Stimulated activated CD4-positive, alpha-beta T cell treated with anti-CD3 and anti-CD28 coated beads, Interleukin-12 subunit alpha, Interleukin-12 subunit beta, amount 100 ng/mL, for 48 hours (primary cell): ENCODE measurements around the gene CLN6.
"Not testable (repeated sequence)": the region's sequence is repeated elsewhere in the genome, so short reads cannot be mapped to it uniquely, and the experiment has no call there.

ENCODE experiments used
- DNase-seq, 3 donors: peaks; one replicate each; pipeline ENCODE4 v3.0.0-alpha.2; 2020; ENCODE audit warnings: low read depth in 2 of 3, low spot score in 1 of 3

CLN6 gene

DNA sequence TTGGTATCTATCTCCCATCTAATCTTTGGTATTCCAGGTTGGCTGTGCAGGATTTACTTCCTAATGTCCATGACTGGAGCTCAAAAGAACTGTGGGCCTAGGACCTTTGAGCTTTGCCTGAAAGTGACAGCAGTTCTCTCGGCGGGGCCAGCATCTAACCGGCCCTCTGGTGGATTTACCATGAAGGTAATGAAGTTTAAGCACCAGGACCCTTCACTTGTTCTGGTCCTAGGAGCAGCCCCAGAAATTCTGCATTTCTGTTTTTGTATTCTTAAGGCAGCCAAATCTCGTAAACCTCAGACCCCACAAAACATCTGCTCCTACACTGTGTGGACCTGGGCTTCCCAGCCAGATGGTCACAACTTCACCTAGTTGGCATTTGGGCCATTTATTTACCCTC, 37.4 kb downstream of the CLN6 start:
- no peak for DNase-seq

DNA sequence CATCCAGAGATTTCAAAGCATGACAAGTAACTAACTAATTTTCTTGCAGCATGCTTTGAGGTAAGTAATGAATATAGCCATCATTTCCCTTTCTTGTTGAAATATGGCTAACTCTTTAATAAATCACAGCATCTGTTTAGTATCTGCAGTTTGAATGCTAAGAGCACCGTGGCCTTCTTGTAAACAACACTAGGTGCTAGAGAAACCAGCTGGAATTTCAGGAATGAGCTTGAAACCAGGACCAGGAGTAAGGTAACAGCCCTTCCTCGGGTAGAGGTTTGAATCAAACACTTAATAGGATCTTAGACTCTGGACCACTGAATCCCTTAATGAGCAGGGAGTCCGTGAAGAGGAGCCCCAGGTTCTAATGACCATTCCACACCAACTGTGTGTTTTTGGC, 38.0 kb downstream of the CLN6 start:
- DNase-seq, result no peak

DNA sequence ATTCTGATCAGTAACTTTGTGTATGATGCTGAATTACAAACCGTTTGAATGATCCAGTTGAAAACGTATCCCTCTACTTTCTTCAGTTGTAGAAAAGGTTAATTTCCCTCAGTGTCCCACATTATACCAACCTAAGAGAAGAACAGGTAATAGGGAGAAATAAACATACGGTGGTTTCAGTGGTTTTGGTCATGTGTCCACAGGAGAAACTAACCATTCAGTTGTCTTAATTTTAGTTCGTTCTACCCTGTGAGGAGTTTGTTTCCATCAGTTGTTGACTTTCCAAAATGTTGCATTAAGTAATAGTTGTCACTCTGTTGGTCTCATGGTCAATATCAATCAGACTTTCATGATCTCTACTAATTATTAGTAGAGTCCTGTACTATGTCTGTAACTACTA, 39.5 kb downstream of the CLN6 start:
- DNase-seq, result no peak

DNA sequence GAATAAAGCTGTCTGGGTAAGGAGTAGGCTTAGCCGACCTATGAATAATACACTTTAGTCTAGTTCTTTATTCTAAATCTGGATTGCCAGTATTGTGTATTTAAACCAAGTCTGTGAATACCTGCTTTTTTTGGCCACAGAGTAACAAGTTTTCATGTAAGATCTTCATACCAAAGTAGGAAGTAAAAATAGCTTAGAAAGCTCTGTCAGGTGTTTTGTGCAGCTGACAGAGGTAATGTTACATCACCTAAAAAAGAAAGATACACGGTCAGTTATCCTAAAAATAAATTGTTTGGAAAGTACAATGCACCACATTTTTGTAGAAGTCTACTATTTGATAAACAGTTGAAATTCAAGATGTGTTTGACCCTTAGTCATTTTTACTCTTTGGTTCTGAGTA, 40.9 kb downstream of the CLN6 start:
- no peak for DNase-seq

DNA sequence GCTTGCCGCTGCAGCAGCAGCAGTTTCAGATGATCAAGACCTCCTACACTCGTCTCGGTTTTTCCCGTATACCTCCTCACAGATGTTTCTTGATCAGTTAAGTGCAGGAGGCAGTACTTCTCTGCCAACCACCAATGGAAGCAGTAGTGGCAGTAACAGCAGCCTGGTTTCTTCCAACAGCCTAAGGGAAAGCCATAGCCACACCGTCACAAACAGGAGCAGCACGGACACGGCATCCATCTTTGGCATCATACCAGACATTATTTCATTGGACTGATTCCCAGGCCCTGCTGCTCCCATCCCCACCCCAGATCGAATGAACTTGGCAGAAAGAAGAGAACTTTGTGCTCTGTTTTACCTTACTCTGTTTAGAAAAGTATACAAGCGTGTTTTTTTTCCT, 42.0 kb downstream of the CLN6 start:
- no peak for DNase-seq

DNA sequence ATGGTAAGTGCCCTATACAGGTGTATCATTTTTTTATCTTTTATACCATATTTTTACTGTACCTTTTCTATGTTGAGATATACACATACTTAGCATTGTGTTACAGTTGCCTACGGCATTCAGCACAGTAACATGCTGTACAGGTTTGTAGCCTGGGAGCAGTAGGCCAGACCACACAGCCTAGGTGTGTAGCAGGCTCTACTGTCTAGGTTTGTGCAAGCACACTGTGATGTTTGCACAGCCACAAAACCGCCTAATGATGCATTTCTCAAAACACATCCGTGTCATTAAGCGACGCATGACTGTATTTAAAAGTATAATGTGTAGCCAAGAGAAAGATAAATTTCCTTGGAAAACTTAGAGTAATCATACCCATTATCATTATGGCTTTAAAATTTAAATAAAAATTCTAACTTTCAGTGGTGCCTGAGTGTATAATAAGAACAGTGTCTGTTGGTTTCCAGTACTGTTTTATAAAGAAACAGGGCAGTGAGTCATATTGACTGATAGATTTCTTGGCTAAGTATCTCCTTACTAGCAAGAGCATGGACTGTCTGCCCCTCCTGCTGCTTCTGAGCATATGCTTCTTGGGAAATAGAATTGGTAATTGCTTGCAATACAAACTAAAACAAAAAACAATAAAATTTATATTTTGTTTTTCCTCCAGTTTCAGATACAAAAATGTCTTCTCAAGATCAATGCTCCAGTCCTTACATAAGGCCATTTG, 42.7 kb downstream of the CLN6 start:
- no peak for DNase-seq

DNA sequence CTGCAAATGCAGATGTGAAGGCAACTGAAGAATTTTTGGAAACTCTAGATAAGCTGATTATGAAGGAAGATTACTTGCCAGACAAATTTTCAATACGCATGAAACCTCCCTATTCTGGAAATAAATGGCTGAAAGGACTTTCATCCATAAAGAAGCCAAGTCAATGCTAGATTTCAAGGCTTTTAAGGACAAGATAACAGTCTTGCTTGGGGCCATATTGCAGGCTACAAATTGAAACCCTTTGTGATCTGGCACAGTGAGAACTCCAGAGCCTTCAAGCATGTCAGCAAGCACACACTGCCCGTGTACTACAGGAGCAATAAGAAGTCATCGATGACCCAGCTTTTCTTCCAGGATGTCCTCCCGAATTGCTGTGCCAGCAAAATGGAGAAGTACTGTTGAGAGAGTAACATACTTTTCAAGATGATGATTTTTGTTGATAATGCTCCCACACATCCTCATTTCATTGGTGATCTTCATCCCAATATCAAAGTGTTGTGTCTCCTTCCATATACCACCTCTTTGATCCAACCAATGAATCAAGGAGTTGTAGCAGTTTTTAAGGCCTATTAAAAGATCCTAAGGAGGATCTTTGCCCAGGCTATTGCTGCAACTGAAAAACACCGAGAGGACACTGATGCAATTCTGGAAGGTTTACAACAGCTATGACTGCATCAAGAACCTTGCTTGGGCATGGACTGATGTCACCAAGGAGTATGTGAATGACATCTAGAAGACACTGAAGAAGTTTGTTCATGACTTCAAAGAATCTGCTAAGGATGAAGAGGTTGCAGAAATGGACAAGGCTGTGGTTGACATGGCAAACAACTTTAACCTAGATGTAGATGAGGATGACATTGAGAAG, 44.7 kb downstream of the CLN6 start:
- DNase-seq, result no peak

DNA sequence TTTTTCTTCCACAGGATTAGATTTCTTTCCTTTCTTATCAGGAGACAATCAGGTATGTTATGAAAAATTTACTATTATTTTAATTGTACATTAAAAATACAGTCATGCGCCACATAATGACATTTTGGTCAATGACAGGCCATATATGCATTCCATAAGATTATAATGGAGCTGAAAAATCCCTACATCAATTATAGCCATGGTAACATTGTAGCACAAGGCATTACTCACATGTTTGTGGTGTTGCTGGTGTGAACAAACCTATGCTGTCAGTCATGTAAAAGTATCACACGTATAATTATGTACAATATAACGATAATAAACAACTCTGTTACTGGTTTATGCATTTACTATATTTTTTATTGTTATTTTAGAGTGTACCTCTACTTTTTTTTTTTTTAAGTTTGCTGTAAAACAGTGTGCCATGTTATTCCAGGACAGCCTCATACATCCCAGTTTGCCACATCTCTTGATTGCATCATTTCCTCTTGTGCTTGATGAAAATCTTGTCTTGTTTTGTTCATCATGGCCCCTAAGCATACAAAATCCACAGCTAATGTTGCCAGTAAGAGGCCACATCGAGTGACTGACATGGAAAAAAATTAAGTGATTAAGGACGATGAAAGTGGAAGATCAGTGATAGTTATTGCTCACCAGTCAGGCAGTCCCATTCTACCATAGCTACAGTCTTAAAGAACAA, 45.8 kb downstream of the CLN6 start:
- no peak for DNase-seq

DNA sequence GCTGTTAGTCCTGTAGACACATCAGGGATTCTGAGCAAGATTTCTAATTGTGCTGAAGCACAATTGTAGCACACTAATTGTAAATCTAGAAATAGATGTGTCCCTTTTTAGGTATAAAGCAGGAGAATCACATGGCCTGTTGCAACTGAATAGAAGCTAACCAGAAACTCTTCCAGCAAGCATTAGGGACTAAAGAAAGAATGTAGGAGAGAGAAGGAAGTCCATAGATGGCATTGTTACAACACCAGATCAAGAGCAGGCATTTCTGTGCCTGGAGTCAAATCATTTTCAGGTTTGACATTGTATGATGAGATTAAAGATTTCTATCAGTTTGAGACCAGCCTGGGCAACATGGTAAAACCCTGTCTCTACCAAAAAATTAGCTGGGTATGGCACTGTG, 51.8 kb downstream of the CLN6 start:
- DNase-seq, result no peak

DNA sequence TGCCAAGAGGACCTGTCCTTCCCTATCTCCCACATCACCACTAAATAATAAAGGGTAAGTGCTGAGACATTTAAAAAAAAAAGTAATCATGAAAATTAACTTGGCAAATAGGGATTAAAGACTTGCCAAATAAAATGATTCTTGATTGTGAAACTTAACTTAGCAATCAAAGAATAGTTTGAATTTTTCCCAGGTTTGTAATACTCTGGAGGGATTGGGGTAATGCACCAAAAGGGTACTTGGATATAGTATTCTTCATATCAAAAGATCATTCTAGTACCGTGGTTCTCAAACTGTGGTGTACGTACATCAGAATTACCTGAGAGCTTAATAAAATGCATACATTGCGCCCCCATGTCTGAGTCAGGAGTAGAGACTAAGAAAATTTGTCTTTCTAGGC, 52.9 kb downstream of the CLN6 start:
- DNase-seq, result no peak

DNA sequence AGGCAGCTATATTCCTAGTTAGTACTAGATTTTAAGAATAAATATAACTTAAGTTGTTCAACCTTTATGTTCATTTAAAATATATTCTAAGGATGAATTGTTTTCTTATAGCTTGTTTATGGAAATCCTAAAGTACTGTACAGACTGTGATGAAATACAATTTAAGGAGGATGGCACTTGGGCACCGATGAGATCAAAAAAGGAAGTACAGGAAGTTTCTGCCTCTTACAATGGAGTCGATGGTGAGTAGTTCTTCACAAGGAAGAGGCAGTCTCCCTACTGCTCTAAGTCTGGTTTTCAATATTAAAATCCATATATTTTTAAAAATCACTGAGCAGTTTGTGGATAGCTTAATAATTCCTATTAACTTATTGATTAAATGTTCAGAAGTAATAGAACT, 54.0 kb downstream of the CLN6 start:
- no peak for DNase-seq

DNA sequence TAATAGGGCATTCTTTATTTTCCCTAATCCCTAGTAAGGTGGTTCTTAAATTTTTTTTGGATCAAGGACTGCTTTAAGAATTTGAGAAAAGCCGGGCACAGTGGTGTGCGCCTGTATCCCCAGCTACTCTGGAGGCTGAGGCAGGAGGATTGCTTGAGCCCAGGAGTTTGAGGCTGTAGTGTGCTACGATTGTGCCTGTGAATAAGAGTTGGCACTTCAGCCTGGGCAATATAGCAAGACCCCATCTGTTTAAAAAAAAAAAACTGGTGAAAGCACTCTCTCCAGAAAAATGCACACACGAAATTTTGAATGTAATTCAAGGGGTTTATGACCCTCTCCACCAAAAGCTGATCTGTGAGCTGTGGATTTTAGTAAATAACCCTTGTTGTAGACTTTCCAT, 56.4 kb downstream of the CLN6 start:
- DNase-seq, result no peak

DNA sequence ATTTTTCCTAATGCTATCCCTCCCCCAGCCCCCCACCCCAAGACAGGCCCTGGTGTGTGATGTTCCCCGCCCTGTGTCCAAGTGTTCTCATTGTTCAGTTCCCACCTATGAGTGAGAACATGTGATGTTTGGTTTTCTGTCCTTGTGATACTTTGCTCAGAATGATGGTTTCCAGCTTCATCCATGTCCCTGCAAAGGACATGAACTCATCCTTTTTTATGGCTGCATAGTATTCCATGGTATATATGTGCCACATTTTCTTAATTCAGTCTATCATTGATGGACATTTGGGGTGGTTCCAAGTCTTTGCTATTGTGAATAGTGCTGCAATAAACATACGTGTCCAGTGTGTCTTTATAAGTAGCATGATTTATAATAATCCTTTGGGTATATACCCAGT, 57.5 kb downstream of the CLN6 start:
- DNase-seq, result not testable (repeated sequence)

DNA sequence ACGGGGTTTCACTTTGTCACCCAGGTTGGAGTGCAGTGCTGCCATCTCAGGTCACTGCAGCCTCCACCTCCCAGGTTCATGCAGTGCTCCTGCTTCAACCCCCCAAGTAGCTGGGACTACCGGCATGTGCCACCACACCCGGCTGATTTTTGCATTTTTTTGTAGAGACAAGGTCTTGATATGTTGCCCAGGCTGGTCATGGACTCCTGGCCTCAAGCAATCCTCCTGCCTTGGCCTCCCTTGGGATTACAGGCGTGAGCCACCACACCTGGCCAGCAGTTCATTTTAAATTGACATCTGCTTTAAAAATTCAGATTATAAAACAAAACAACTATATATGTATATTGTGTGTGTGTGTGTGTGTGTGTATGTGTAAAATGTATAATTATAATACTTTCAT, 62.7 kb downstream of the CLN6 start:
- no peak for DNase-seq

DNA sequence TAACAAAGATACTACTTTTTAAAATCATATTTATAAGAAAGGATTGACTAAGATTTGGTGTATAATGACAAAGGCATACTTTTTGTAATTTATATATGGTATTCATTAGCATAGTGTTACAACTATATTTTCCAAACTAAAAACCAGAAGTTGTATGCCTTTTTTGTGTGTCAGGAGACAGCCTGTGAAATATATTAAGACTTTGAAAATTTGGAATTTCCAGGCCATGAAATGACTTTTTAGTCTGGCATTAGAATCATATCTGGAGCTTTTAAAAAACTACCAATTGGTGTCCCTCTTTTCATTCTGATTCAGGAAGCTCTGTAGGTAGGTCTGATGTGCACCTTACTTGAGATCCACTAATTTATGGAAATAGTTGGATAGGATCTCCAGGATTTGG, 66.3 kb downstream of the CLN6 start:
- DNase-seq, result no peak

DNA sequence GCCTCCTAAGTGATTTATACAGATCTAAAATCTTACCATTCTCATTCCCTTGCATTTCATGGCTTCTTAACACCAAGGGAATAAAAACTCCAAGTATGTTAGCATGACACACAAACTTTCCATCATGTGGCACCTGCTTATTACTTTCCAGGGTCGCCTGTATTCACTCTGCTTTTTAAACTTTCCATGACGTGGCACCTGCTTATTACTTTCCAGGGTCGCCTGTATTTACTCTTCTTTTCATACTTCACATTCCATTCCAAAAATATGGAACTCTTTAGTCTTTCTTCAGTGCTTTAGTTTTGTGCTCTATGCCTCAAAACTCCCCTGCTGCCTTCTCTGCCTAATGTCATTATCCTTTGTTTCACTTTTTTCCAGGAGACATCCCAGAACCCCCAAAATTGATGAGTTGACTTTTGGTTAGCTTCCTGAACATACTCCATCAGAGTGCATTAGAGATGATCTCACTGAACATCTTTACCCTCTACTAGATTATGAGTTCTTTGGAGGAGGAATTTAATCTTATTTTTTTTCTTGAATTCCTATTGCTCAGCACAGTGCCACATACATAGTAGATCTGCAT, 71.4 kb downstream of the CLN6 start:
- DNase-seq, result no peak

DNA sequence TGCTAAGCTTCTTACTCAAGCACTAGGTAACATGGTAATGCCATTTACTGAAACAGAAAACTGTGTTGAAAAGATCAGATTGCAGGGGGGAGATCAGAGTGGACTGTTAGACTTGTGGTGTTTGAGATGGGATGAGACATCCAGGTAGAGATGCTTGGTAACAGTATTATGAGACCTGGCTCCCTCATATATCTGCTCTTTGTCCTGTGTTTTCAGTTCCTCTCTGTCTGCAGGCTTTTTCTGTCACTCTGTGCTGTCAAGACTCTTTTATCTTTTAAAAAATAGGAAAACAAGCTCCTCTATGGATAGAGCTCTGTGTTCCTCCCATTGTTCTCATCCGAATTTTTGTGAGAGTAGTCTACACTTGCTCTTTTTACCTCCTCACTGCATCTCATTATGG, 72.5 kb downstream of the CLN6 start:
- no peak for DNase-seq
